ENCODE results near the gene MLXIPL.
A peak's percentile ranks its signal among the peaks of the same experiment; 100 is the strongest.
"Not testable (repeated sequence)": the region's sequence is repeated elsewhere in the genome, so short reads cannot be mapped to it uniquely, and the experiment has no call there.

MLXIPL gene

GRCh38 chr7:73646785-73647724 lies 22.7 kb upstream of the MLXIPL start:
- DNase-seq = no peak
- in situ Hi-C loops (cut with MboI; ENCODE audit: low pct_unique_long_range_greater_than_20kb, low sequenced_read_pairs) = no loop called here

- in situ Hi-C loops (cut with MboI; ENCODE audit: low pct_unique_long_range_greater_than_20kb, low sequenced_read_pairs) = no loop called here
- DNase-seq = peak; percentile 33
Measured at GRCh38 chr7:73645643-73646174, 21.4 kb upstream of the MLXIPL start.

GRCh38 chr7:73644688-73645286 lies 20.5 kb upstream of the MLXIPL start:
- in situ Hi-C loops (cut with MboI; ENCODE audit: low pct_unique_long_range_greater_than_20kb, low sequenced_read_pairs) = no loop called here
- DNase-seq = no peak

- DNase-seq = no peak
- in situ Hi-C loops (cut with MboI; ENCODE audit: low pct_unique_long_range_greater_than_20kb, low sequenced_read_pairs) = no loop called here
Measured at GRCh38 chr7:73642834-73643233, 18.5 kb upstream of the MLXIPL start.

- in situ Hi-C loops (cut with MboI; ENCODE audit: low pct_unique_long_range_greater_than_20kb, low sequenced_read_pairs) = no loop called here
- DNase-seq = no peak
Measured at GRCh38 chr7:73638911-73639310, 14.6 kb upstream of the MLXIPL start.

GRCh38 chr7:73635428-73636200 lies 11.3 kb upstream of the MLXIPL start:
- DNase-seq = no peak
- in situ Hi-C loops (cut with MboI; ENCODE audit: low pct_unique_long_range_greater_than_20kb, low sequenced_read_pairs) = no loop called here

GRCh38 chr7:73633844-73634243 lies 9.5 kb upstream of the MLXIPL start:
- in situ Hi-C loops (cut with MboI; ENCODE audit: low pct_unique_long_range_greater_than_20kb, low sequenced_read_pairs) = no loop called here

GRCh38 chr7:73633323-73633722 lies 9.0 kb upstream of the MLXIPL start:
- in situ Hi-C loops (cut with MboI; ENCODE audit: low pct_unique_long_range_greater_than_20kb, low sequenced_read_pairs) = no loop called here

More at GRCh38 chr7:73633844-73634243, 9.5 kb upstream of the MLXIPL start:
- DNase-seq = no peak

GRCh38 chr7:73631558-73631957 lies 7.2 kb upstream of the MLXIPL start:
- in situ Hi-C loops (cut with MboI; ENCODE audit: low pct_unique_long_range_greater_than_20kb, low sequenced_read_pairs) = no loop called here
- no peak for DNase-seq

More at GRCh38 chr7:73633323-73633722, 9.0 kb upstream of the MLXIPL start:
- no peak for DNase-seq

- no peak for DNase-seq
- in situ Hi-C loops (cut with MboI; ENCODE audit: low pct_unique_long_range_greater_than_20kb, low sequenced_read_pairs) = loop anchor here (10.0 kb wide), 1 partner anchor 106 kb away; the partner anchor contains the start of gene ABHD11
Measured at GRCh38 chr7:73628504-73628903, 4.2 kb upstream of the MLXIPL start.

- no peak for DNase-seq
- in situ Hi-C loops (cut with MboI; ENCODE audit: low pct_unique_long_range_greater_than_20kb, low sequenced_read_pairs) = loop anchor here (10.0 kb wide), 1 partner anchor 108 kb away; the partner anchor contains the start of gene ABHD11
Measured at GRCh38 chr7:73626814-73627213, 2.5 kb upstream of the MLXIPL start.

- in situ Hi-C loops (cut with MboI; ENCODE audit: low pct_unique_long_range_greater_than_20kb, low sequenced_read_pairs) = loop anchor here (10.0 kb wide), 1 partner anchor 110 kb away; the partner anchor contains the start of gene ABHD11
Measured at GRCh38 chr7:73625276-73625675, 954 bp upstream of the MLXIPL start.

GRCh38 chr7:73624669-73625001 lies 313 bp upstream of the MLXIPL start:
- in situ Hi-C loops (cut with MboI; ENCODE audit: low pct_unique_long_range_greater_than_20kb, low sequenced_read_pairs) = loop anchor here (10.0 kb wide), 1 partner anchor 110 kb away; the partner anchor contains the start of gene ABHD11
- no peak for DNase-seq

More at GRCh38 chr7:73625276-73625675, 954 bp upstream of the MLXIPL start:
- DNase-seq = no peak

GRCh38 chr7:73622909-73623797 lies 1.2 kb downstream of the MLXIPL start:
- DNase-seq = peak; percentile 55
- in situ Hi-C loops (cut with MboI; ENCODE audit: low pct_unique_long_range_greater_than_20kb, low sequenced_read_pairs) = loop anchor here (10.0 kb wide), 1 partner anchor 112 kb away; the partner anchor contains the start of gene ABHD11

GRCh38 chr7:73622527-73622908 lies 1.8 kb downstream of the MLXIPL start:
- no peak for DNase-seq
- in situ Hi-C loops (cut with MboI; ENCODE audit: low pct_unique_long_range_greater_than_20kb, low sequenced_read_pairs) = loop anchor here (10.0 kb wide), 1 partner anchor 112 kb away; the partner anchor contains the start of gene ABHD11

- in situ Hi-C loops (cut with MboI; ENCODE audit: low pct_unique_long_range_greater_than_20kb, low sequenced_read_pairs) = loop anchor here (10.0 kb wide), 1 partner anchor 113 kb away; the partner anchor contains the start of gene ABHD11
- no peak for DNase-seq
Measured at GRCh38 chr7:73621168-73622063, 2.9 kb downstream of the MLXIPL start.

GRCh38 chr7:73619394-73619793 lies 4.9 kb downstream of the MLXIPL start:
- in situ Hi-C loops (cut with MboI; ENCODE audit: low pct_unique_long_range_greater_than_20kb, low sequenced_read_pairs); DNase-seq: not testable (repeated sequence)
